Mesenchymal stem cell (in vitro differentiated cells and primary cell): ENCODE results near the gene HMG20A.

ENCODE experiments used
- DNase-seq: peaks from one replicate; pipeline ENCODE4 v3.0.0-alpha.2; 2013
- H2AFZ ChIP-seq: one replicate; pipeline ENCODE4 v1.6.1; 2013; ENCODE audit warnings: low read depth, mild to moderate bottlenecking, control low read depth, inconsistent platforms, low read length, moderate library complexity
- H2AK5ac ChIP-seq: 2 replicates; pipeline ENCODE4 v1.6.1; 2013; ENCODE audit warnings: low read length, moderate library complexity, mild to moderate bottlenecking, inconsistent platforms; ENCODE audit not compliant: severe bottlenecking
- H2BK120ac ChIP-seq: one replicate; pipeline ENCODE4 v1.6.1; 2013; ENCODE audit warnings: low read depth, mild to moderate bottlenecking, inconsistent platforms, low read length, moderate library complexity
- H2BK12ac ChIP-seq, 2 experiments: one replicate each; pipeline ENCODE4 v1.6.1; 2013; ENCODE audit warnings: inconsistent platforms in 2 of 2, low read length in 2 of 2, mild to moderate bottlenecking in 2 of 2, moderate library complexity in 2 of 2, control low read depth in 1 of 2
- H2BK15ac ChIP-seq: one replicate; pipeline ENCODE4 v1.6.1; 2013; ENCODE audit warnings: mild to moderate bottlenecking, low read depth, inconsistent platforms; ENCODE audit not compliant: poor library complexity, severe bottlenecking
- H2BK5ac ChIP-seq: 2 replicates; pipeline ENCODE4 v1.6.1; 2013; ENCODE audit warnings: low read depth, mild to moderate bottlenecking, low read length, control low read depth, inconsistent platforms; ENCODE audit not compliant: poor library complexity, severe bottlenecking
- H3K14ac ChIP-seq, 2 experiments: one replicate each; pipeline ENCODE4 v1.6.1; 2013; ENCODE audit warnings: inconsistent platforms in 2 of 2, low read length in 2 of 2, control low read depth in 1 of 2, mild to moderate bottlenecking in 1 of 2, moderate library complexity in 1 of 2
- H3K18ac ChIP-seq, 2 experiments: one replicate each; pipeline ENCODE4 v1.6.1; 2013; ENCODE audit warnings: inconsistent platforms in 2 of 2, low read length in 2 of 2, control low read depth in 1 of 2, low read depth in 1 of 2, mild to moderate bottlenecking in 1 of 2
- H3K23ac ChIP-seq, 2 experiments: one replicate each; pipeline ENCODE4 v1.6.1; 2013; ENCODE audit warnings: inconsistent platforms in 2 of 2, low read length in 2 of 2, mild to moderate bottlenecking in 2 of 2, moderate library complexity in 2 of 2, control low read depth in 1 of 2
- H3K27ac ChIP-seq: 2 replicates; pipeline ENCODE4 v1.5.1; 2013; ENCODE audit warnings: mild to moderate bottlenecking, moderate library complexity, low read length, control low read depth, inconsistent platforms; ENCODE audit not compliant: poor library complexity, severe bottlenecking
- H3K27me3 ChIP-seq, 2 experiments: 2 replicates each; pipeline versions ENCODE4 v1.6.1 to v1.7.0; 2013; ENCODE audit warnings: low read length in 2 of 2, mild to moderate bottlenecking in 2 of 2, moderate library complexity in 2 of 2, control low read depth in 1 of 2, inconsistent platforms in 1 of 2; ENCODE audit not compliant: control insufficient read depth in 1 of 2, insufficient read depth in 1 of 2
- H3K36me3 ChIP-seq, 2 experiments: 2 replicates each; pipeline versions ENCODE4 v1.6.1 to v1.7.0; 2013; ENCODE audit warnings: low read length in 2 of 2, control low read depth in 1 of 2, inconsistent platforms in 1 of 2, low read depth in 1 of 2, mild to moderate bottlenecking in 1 of 2; ENCODE audit not compliant: insufficient read depth in 2 of 2, control insufficient read depth in 1 of 2
- H3K4ac ChIP-seq, 2 experiments: one replicate each; pipeline ENCODE4 v1.6.1; 2013; ENCODE audit warnings: inconsistent platforms in 2 of 2, low read length in 2 of 2, mild to moderate bottlenecking in 2 of 2, moderate library complexity in 2 of 2, control low read depth in 1 of 2, low read depth in 1 of 2
- H3K4me1 ChIP-seq: 2 replicates; pipeline ENCODE4 v1.6.1; 2013; ENCODE audit warnings: low read depth, low read length, control low read depth; ENCODE audit not compliant: control insufficient read depth, insufficient read depth
- H3K4me2 ChIP-seq: 2 replicates; pipeline ENCODE4 v1.6.1; 2013; ENCODE audit warnings: low read length, mild to moderate bottlenecking, inconsistent platforms; ENCODE audit not compliant: poor library complexity, severe bottlenecking
- H3K4me3 ChIP-seq, 2 experiments: 2 replicates each; pipeline versions ENCODE4 v1.5.1 to v1.7.0; 2013; ENCODE audit warnings: low read length in 2 of 2, mild to moderate bottlenecking in 2 of 2, control low read depth in 1 of 2, low read depth in 1 of 2; ENCODE audit not compliant: insufficient read depth in 1 of 2
- H3K79me1 ChIP-seq: replicated peaks from 2 replicates; pipeline ENCODE4 v1.6.1; 2013; ENCODE audit warnings: mild to moderate bottlenecking, control low read depth, low read length, inconsistent platforms; ENCODE audit not compliant: poor library complexity, severe bottlenecking
- H3K9ac ChIP-seq: 2 replicates; pipeline ENCODE4 v1.7.0; 2013; ENCODE audit warnings: mild to moderate bottlenecking, low read length, moderate library complexity
- H3K9me3 ChIP-seq: 2 replicates; pipeline ENCODE4 v1.7.0; 2013; ENCODE audit warnings: mild to moderate bottlenecking, low read length; ENCODE audit not compliant: control insufficient read depth
- H4K8ac ChIP-seq: one replicate; pipeline ENCODE4 v1.6.1; 2013; ENCODE audit warnings: inconsistent platforms, mild to moderate bottlenecking, low read length, moderate library complexity
- H4K91ac ChIP-seq: one replicate; pipeline ENCODE4 v1.6.1; 2013; ENCODE audit warnings: mild to moderate bottlenecking, low read length, inconsistent platforms
- WGBS: methylation state at CpG from one replicate; pipeline ENCODE4 v1.1.7; 2013; ENCODE audit warnings: mixed read lengths; 5-methylcytosine and 5-hydroxymethylcytosine counted together

The HMG20A gene

GRCh38 chr15:77504306-77504705 lies 83.6 kb downstream of the HMG20A start:
- H4K8ac ChIP-seq, result no peak overlapping the region
- H2BK120ac ChIP-seq, result no peak overlapping the region
- H2BK5ac ChIP-seq, result no peak overlapping the region
- H3K18ac ChIP-seq, result no peak overlapping the region
- no peak overlapping the region for H3K4ac ChIP-seq
- no peak overlapping the region for H3K4me2 ChIP-seq
- H3K27me3 ChIP-seq, result no peaks in the 10 kb centered on the region
- no peak overlapping the region for H3K4me3 ChIP-seq
- H4K91ac ChIP-seq, result no peak overlapping the region
- no peak overlapping the region for H3K27ac ChIP-seq
- WGBS, result 96% methylated on average over 8 of the region's 8 CpGs
- no peak overlapping the region for H3K9ac ChIP-seq
- H3K36me3 ChIP-seq, result no peaks in the 10 kb centered on the region
- no peaks in the 10 kb centered on the region for H3K9me3 ChIP-seq
- peak overlapping the region in 1 of 2 experiments; percentile 30 for H2BK12ac ChIP-seq
- H3K79me1 ChIP-seq, result no peaks in the 10 kb centered on the region
- H3K14ac ChIP-seq, result no peak overlapping the region
- H2AK5ac ChIP-seq, result no peak overlapping the region
- no peak overlapping the region for H3K23ac ChIP-seq
- no peak overlapping the region for H2BK15ac ChIP-seq
- no peak overlapping the region for H2AFZ ChIP-seq
- H3K4me1 ChIP-seq, result peaks cover 27% of the 10 kb centered on the region
- DNase-seq, result no peak

GRCh38 chr15:77504871-77505270 lies 84.2 kb downstream of the HMG20A start:
- no peak overlapping the region for H2AK5ac ChIP-seq
- no peak overlapping the region for H3K4ac ChIP-seq
- H2BK5ac ChIP-seq, result no peak overlapping the region
- no peak overlapping the region for H3K23ac ChIP-seq
- no peak overlapping the region for H3K18ac ChIP-seq
- no peak overlapping the region for H3K27ac ChIP-seq
- no peaks in the 10 kb centered on the region for H3K79me1 ChIP-seq
- peaks cover 28% of the 10 kb centered on the region for H3K4me1 ChIP-seq
- H2BK120ac ChIP-seq, result no peak overlapping the region
- no peak overlapping the region for H3K4me2 ChIP-seq
- no peaks in the 10 kb centered on the region for H3K36me3 ChIP-seq
- no peak overlapping the region for H2AFZ ChIP-seq
- no peak overlapping the region for H3K14ac ChIP-seq
- no peaks in the 10 kb centered on the region for H3K27me3 ChIP-seq
- H4K91ac ChIP-seq, result no peak overlapping the region
- 88% methylated on average over 6 of the region's 6 CpGs for WGBS
- H2BK12ac ChIP-seq, result no peak overlapping the region
- no peak overlapping the region for H2BK15ac ChIP-seq
- H4K8ac ChIP-seq, result no peak overlapping the region
- H3K9ac ChIP-seq, result no peak overlapping the region
- no peak overlapping the region for H3K4me3 ChIP-seq
- DNase-seq, result no peak
- H3K9me3 ChIP-seq, result no peaks in the 10 kb centered on the region

GRCh38 chr15:77505556-77505955 lies 84.9 kb downstream of the HMG20A start:
- no peak overlapping the region for H2BK15ac ChIP-seq
- H3K4ac ChIP-seq, result no peak overlapping the region
- no peak overlapping the region for H3K4me2 ChIP-seq
- no peak overlapping the region for H2BK12ac ChIP-seq
- H2AK5ac ChIP-seq, result no peak overlapping the region
- no peaks in the 10 kb centered on the region for H3K36me3 ChIP-seq
- H3K9ac ChIP-seq, result no peak overlapping the region
- no peak overlapping the region for H4K91ac ChIP-seq
- H3K18ac ChIP-seq, result no peak overlapping the region
- peaks cover 30% of the 10 kb centered on the region for H3K4me1 ChIP-seq
- no peaks in the 10 kb centered on the region for H3K79me1 ChIP-seq
- no peak overlapping the region for H3K4me3 ChIP-seq
- H3K23ac ChIP-seq, result no peak overlapping the region
- no peak overlapping the region for H2BK120ac ChIP-seq
- no peaks in the 10 kb centered on the region for H3K9me3 ChIP-seq
- H3K27ac ChIP-seq, result no peak overlapping the region
- 84% methylated on average over 4 of the region's 4 CpGs for WGBS
- H3K14ac ChIP-seq, result no peak overlapping the region
- no peak overlapping the region for H2AFZ ChIP-seq
- no peaks in the 10 kb centered on the region for H3K27me3 ChIP-seq
- DNase-seq, result no peak
- H2BK5ac ChIP-seq, result no peak overlapping the region
- no peak overlapping the region for H4K8ac ChIP-seq

GRCh38 chr15:77506311-77507142 lies 85.8 kb downstream of the HMG20A start:
- Histone ChIP-seq H3K18ac (peak overlapping the region in 1 of 2 experiments; percentile 48), H2BK5ac (no peak overlapping the region), H3K23ac (no peak overlapping the region), H3K4me3 (no peak overlapping the region), H3K36me3 (no peaks in the 10 kb centered on the region), H3K4ac (peak overlapping the region in 1 of 2 experiments; percentile 46), H3K4me1 (peaks cover 30% of the 10 kb centered on the region), H3K27me3 (no peaks in the 10 kb centered on the region), H3K79me1 (no peaks in the 10 kb centered on the region), H3K9ac (peak overlapping the region; percentile 18), H3K14ac (peak overlapping the region in 1 of 2 experiments; percentile 44), H4K8ac (peak overlapping the region; percentile 13), H2BK15ac (no peak overlapping the region), H3K9me3 (no peaks in the 10 kb centered on the region), H2AFZ (no peak overlapping the region), H4K91ac (peak overlapping the region; percentile 18), H2AK5ac (no peak overlapping the region), H3K4me2 (no peak overlapping the region), H2BK12ac (peak overlapping the region; percentile 22 to 30), H2BK120ac (no peak overlapping the region), H3K27ac (no peak overlapping the region)
- no peak for DNase-seq
- WGBS, result 86% methylated on average over 20 of the region's 20 CpGs
